GM18505 (cell line): ENCODE data around the gene CAPG.
"Not testable (repeated sequence)": the region's sequence is repeated elsewhere in the genome, so short reads cannot be mapped to it uniquely, and the experiment has no call there.

ENCODE experiments used
- ATAC-seq: cut with Tn5 transposase; IDR thresholded peaks from one replicate; pipeline ENCODE4 v1.9.1; 2021; ENCODE audit not compliant: unreplicated experiment
- POLR2A ChIP-seq: IDR thresholded peaks from 4 replicates; pipeline ENCODE4 v1.6.1; 2011; ENCODE audit warnings: borderline replicate concordance; ENCODE audit not compliant: insufficient read depth, insufficient read length; ENCODE audit errors: extremely low read depth

CAPG gene

DNA sequence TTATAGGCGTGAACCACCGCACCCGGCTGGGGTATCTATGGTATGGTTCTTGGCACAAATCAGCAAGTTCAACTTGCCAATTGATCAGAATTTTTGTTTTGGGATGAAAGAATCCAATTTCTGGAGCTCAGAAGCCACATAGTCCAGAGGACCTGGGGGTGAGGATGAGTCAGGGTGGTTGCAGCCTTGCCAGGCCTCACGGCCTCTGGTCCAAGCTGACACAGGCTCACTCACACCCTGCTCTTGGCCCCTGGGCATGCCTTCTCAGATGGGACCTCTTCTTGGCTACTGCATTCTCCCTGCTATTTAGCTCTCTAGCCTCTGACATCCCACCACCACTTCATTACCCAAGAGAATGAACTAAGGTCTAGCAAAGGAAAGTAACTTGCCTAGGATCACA, 16.3 kb downstream of the CAPG start:
- no peak for TF ChIP-seq POLR2A
- no peak for ATAC-seq

DNA sequence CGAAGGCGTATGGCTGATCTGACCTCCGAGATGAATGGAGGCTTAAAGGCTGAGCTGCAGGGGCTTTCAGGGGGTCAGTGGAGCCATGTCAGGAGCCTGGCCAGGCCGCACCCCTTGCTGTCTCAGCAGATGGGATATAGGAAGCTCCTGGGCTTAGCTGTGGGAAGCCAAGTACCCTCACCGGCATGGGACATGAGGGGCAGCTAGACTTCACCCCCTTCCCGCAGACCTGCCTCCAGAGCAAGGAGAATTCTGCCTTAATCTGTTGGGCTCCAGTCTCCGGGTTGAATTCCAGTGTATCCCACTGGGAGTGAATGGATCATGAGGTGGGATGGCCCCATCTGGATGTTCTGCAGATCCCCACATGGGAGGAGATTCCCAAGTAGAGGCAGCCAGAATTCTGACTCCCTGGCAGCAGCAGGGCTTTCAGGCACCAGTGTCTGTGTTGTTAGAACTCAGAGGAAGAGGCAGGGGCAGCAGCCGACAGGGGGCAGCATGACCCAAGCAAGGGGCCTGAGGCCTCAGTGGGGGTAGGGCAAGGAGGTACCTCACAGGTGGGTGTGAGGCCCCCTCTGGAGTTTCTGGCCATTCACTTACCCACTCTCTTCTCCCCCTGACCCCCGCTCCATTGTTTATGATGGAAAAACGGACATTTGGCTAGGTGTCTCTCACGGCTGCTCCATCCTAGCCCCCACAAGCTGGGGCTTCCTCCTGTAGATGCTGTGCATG, 19.1 kb downstream of the CAPG start:
- ATAC-seq = no peak
- TF ChIP-seq POLR2A = no peak

DNA sequence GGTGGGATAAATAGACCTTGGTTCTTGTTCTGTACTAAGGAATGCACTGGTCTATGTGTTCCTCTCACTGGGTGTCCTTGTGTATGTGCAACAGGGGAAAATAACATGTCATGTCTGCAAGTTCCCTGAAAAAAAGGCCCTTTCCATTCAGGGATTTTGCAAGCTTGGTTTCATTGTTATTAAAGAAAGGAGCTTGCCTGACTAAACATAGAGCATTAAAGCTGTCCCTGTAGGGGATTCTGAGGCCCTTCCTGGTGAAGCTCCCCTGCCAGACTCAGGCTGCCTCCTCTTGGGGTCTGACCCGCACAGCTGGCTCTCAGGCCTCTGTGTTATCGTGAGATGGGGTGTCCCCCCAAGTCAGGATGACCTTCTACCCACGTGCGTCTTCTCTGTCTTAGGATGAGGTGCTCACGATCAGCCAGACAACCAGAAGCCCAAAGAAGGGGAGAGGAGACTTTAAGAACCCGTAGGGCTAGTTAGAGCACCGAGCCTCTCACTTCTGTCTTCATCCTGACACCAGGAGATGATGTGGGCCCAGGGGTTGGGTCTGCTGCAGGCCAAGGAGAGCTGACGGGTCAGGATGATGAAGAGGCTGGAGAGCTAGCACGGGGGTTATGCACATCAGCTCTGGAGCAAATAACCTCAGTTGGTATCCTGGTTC, 21.2 kb downstream of the CAPG start:
- ATAC-seq = no peak
- no peak for TF ChIP-seq POLR2A

DNA sequence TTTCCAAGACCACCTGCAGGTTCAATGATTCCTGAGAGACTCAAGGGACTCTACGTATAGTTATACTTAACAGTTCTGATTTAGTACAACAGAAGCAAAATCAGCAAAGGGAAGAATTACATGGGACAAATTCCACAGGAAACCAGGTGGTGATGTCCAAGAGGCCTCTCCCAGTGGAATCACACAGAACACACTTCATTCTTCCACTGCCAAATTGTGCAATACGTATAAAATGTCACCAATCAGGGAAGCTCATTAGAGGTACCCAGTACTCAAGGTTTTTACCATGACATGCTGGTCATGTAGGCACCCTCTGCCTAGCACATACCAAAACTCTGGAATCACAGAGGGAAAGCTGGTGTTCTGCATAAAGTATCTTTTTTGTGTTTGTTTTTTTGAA, 22.4 kb downstream of the CAPG start:
- no peak for TF ChIP-seq POLR2A
- no peak for ATAC-seq

- no peak for ATAC-seq
- no peak for TF ChIP-seq POLR2A
Measured at GRCh38 chr2:85385746-85386145, 24.4 kb downstream of the CAPG start.

GRCh38 chr2:85383850-85384249, 26.3 kb downstream of the CAPG start:
- ATAC-seq = no peak
- TF ChIP-seq POLR2A = no peak

DNA sequence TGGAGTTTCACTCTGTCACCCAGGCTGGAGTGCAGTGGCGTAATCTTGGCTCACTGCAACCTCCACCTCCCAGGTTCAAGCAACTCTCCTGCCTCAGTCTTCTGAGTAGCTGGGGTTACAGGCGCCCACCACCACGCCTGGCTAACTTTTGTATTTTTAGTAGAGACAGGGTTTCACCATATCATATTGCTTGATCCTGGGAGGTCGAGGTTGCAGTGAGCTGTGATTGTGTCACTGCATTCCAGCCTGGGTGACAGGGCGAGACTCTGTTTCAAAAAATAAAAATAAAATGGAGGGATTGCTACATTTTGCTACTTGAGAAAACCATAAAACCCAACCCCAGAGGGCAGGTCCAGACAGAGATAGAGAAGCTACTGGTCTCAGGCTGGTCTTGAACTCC, 27.0 kb downstream of the CAPG start:
- ATAC-seq = not testable (repeated sequence)

DNA sequence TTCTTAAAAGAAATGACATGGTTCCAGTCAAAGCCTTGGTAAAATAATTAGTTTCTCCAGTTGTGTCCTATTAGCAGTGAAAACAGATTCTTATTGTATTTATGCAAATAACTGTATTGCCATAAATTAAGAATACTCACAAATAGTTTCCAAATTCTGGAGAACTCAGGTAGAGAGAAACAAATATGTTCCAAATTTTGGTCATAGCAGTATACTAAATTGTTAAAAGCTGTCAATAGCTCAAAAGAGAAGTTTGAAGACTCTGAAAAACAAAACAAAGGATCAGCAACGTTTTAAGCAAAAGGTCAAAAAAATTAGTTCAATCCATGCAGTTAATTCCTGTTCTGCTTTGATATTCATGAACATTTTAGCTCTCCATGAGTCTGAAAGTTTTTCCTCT, 30.1 kb downstream of the CAPG start:
- no peak for ATAC-seq
- no peak for TF ChIP-seq POLR2A

- no peak for TF ChIP-seq POLR2A
- no peak for ATAC-seq
Measured at GRCh38 chr2:85378257-85378656, 31.9 kb downstream of the CAPG start.

- TF ChIP-seq POLR2A = no peak
- no peak for ATAC-seq
Measured at GRCh38 chr2:85377083-85377482, 33.1 kb downstream of the CAPG start.

DNA sequence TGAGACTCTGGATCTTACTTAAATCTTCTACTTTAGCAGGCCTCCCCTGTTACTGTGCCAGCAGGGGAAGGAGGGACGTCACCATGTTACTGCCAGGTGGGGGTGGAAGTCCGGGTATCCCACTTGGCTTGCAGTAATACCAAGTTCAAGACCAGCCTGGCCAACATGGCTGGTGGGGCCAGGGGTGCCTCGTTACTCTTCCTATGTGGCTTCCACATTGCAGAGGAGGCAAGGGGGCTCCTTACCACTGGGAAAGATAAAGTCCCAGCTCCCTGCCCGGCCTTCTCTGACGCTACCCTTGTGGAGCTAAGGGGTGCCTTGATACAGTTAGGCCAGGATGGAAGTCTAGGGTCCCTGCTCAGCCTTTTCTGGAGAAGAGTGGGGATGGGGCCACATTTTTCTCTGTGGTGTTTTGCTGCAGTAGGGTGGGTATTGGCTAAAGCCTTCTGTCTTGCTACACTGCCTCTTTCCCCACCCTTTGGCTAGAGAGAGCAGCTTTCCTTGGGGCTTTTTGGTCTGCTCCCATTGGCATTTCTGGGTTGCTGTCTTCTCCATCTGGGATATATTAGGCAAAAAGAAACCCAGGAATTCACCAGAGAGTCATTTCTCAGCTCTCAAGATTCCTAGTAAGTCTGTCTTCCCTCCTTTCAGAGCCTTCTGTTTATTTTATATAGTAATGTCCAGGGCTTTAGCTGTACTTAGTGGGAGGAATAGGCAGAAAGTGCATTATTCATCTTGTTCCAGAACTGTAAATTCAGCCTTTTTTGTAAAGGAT, 33.7 kb downstream of the CAPG start:
- ATAC-seq = no peak
- TF ChIP-seq POLR2A = no peak

DNA sequence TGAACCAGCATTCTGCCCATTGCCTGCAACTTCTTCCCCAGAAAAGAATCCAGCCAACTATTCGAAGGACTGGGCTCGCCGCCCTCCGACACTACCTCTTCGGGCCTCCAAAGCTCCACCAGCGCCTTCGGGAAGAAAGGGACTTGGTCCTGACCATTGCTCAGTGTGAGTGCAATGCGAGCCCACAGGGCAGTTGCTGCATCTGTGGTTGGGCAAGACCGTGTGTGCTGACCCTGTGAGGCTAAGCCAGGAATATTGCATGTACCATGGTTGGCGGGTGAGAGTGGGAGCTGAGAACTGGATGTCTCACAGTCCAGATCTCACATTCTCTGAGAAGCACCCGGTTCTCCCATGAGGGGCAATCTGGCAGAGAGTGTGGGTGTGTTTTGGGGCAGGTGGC, 39.1 kb downstream of the CAPG start:
- no peak for TF ChIP-seq POLR2A
- no peak for ATAC-seq

DNA sequence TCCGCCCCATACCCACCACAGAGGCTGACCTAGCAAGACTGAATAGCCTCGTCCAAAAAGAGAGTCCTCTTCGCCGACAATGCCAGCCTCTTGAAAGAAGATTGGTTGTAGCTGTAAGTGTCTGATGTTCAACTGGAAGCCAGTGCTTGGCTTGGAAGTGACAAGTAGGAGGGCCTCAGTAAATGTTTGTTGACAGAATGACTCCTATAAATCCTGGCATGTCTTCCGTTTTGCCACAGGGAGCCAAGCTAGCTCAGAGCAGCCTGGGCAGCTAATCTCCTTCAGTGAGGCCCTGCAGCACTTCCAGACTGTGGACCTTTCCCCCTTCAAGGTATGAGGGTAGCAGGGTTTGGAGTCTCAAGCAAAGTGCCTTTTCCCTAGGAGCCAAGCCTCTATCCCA, 40.7 kb downstream of the CAPG start:
- no peak for TF ChIP-seq POLR2A
- ATAC-seq = no peak

GRCh38 chr2:85368921-85369320, 41.2 kb downstream of the CAPG start:
- ATAC-seq = no peak
- TF ChIP-seq POLR2A = no peak
